ENCODE measurements around the gene COL26A1.

GRCh38 chr7:101553018-101553770 is 190.5 kb downstream of the COL26A1 start:
- TF ChIP-seq CTCF (IDR thresholded peaks at IDR 0.05): no peak
- no peak for TF ChIP-seq POLR2A (IDR thresholded peaks at IDR 0.05)

Data from lower leg skin (tissue), 3 donors.